Suprapubic skin (tissue), 4 donors: Measurements from ENCODE around the gene CHN1. TPM values are rescaled to one million over a fixed set of nuclear protein-coding genes. Genes with fewer than 3 reads are reported as not detected.
A peak's percentile ranks its signal among the peaks of the same experiment; 100 is the strongest.

Experiments used
- DNase-seq, 2 donors: peaks; one replicate each; pipeline ENCODE4 v3.0.0-alpha.2; 2019; ENCODE audit warnings: low spot score in 2 of 2
- H3K27ac ChIP-seq: fragments of 200-600 bp; sonication (generic); one replicate; pipeline ENCODE4 v1.5.1; 2019
- H3K27me3 ChIP-seq: fragments of 200-600 bp; sonication (generic); one replicate; pipeline ENCODE4 v1.5.1; 2019
- H3K36me3 ChIP-seq: fragments of 200-600 bp; sonication (generic); one replicate; pipeline ENCODE4 v1.5.1; 2019
- H3K4me1 ChIP-seq: fragments of 200-600 bp; sonication (generic); one replicate; pipeline ENCODE4 v1.5.1; 2019
- H3K4me3 ChIP-seq: fragments of 200-600 bp; sonication (generic); one replicate; pipeline ENCODE4 v1.5.1; 2019; ENCODE audit warnings: mild to moderate bottlenecking
- H3K9me3 ChIP-seq: fragments of 200-600 bp; sonication (generic); one replicate; pipeline ENCODE4 v1.5.1; 2019
- CTCF ChIP-seq, 2 donors: fragments of 200-600 bp in 1 of 2; fragments of 450-650 bp in 1 of 2; sonication (generic) in 1 of 2; IDR thresholded peaks; one replicate each; pipeline ENCODE4 v1.5.1; 2016 to 2019; ENCODE audit warnings: antibody characterized with exemption in 2 of 2, mild to moderate bottlenecking in 1 of 2, moderate library complexity in 1 of 2
- EP300 ChIP-seq: sonication (generic); formaldehyde crosslinking; IDR thresholded peaks from one replicate; pipeline ENCODE4 v1.6.1; 2017; ENCODE audit warnings: antibody characterized with exemption
- POLR2A ChIP-seq, 2 donors: fragments of 450-650 bp; IDR thresholded peaks; one replicate each; pipeline ENCODE4 v1.6.1; 2017; ENCODE audit warnings: antibody characterized with exemption in 2 of 2, mild to moderate bottlenecking in 2 of 2, moderate library complexity in 2 of 2
- POLR2AphosphoS5 ChIP-seq, 3 donors: sonication (generic); formaldehyde crosslinking; IDR thresholded peaks; one replicate each; pipeline ENCODE4 v1.6.1; 2017; ENCODE audit warnings: antibody characterized with exemption in 3 of 3
- WGBS: methylation state at CpG from one replicate; pipeline ENCODE4 v1.1.5; 2018; 5-methylcytosine and 5-hydroxymethylcytosine counted together
- total RNA-seq, 4 donors: library from RNA; depleted of rRNA; stranded (reverse); fragments of >200 nt; gene quantifications; one replicate each; pipeline ENCODE4 v1.1.0, GENCODE V29; 2016

Gene CHN1
- total RNA-seq, 4 donors from 2014 or later: 1.6 to 4.9 (median 3.6) TPM

GRCh38 chr2:174827371-174828369, 177.5 kb downstream of the CHN1 start:
- H3K4me1 ChIP-seq: peaks cover 11% of the 10 kb centered on the region
- H3K27ac ChIP-seq: peak overlapping the region; percentile 49
- H3K4me3 ChIP-seq: no peak overlapping the region
- H3K27me3 ChIP-seq: no peaks in the 10 kb centered on the region
- no peaks in the 10 kb centered on the region for H3K9me3 ChIP-seq
- no peak for DNase-seq
- WGBS: 53% methylated on average over 9 of the region's 9 CpGs
- no peaks in the 10 kb centered on the region for H3K36me3 ChIP-seq
- TF ChIP-seq POLR2A (IDR thresholded peaks at IDR 0.05): no peak
- no peak for TF ChIP-seq EP300
- no peak for TF ChIP-seq POLR2AphosphoS5 (IDR thresholded peaks at IDR 0.05)
- no peak for TF ChIP-seq CTCF (IDR thresholded peaks at IDR 0.05)

GRCh38 chr2:174826051-174826450, 179.1 kb downstream of the CHN1 start:
- TF ChIP-seq POLR2AphosphoS5 (IDR thresholded peaks at IDR 0.05): no peak
- TF ChIP-seq CTCF (IDR thresholded peaks at IDR 0.05): no peak
- TF ChIP-seq POLR2A (IDR thresholded peaks at IDR 0.05): no peak
- TF ChIP-seq EP300: no peak
- Histone ChIP-seq H3K27me3 (no peaks in the 10 kb centered on the region), H3K9me3 (no peaks in the 10 kb centered on the region), H3K27ac (no peak overlapping the region), H3K4me1 (peaks cover 11% of the 10 kb centered on the region), H3K4me3 (no peak overlapping the region), H3K36me3 (no peaks in the 10 kb centered on the region)
- DNase-seq: no peak
- 54% methylated on average over 2 of the region's 2 CpGs for WGBS

GRCh38 chr2:174824068-174824467, 181.1 kb downstream of the CHN1 start:
- Histone ChIP-seq H3K4me1 (peaks cover 11% of the 10 kb centered on the region), H3K27me3 (no peaks in the 10 kb centered on the region), H3K27ac (no peak overlapping the region), H3K9me3 (no peaks in the 10 kb centered on the region), H3K4me3 (no peak overlapping the region), H3K36me3 (no peaks in the 10 kb centered on the region)
- no peak for DNase-seq
- TF ChIP-seq CTCF (IDR thresholded peaks at IDR 0.05): no peak
- no peak for TF ChIP-seq EP300
- no peak for TF ChIP-seq POLR2AphosphoS5 (IDR thresholded peaks at IDR 0.05)
- TF ChIP-seq POLR2A (IDR thresholded peaks at IDR 0.05): no peak

- no peak overlapping the region for H3K27ac ChIP-seq
- DNase-seq: no peak
- WGBS: 84% methylated on average over 4 of the region's 4 CpGs
- no peaks in the 10 kb centered on the region for H3K9me3 ChIP-seq
- no peak overlapping the region for H3K4me3 ChIP-seq
- H3K27me3 ChIP-seq: no peaks in the 10 kb centered on the region
- H3K36me3 ChIP-seq: no peaks in the 10 kb centered on the region
- no peaks in the 10 kb centered on the region for H3K4me1 ChIP-seq
- TF ChIP-seq EP300 (no peak), POLR2AphosphoS5 (IDR thresholded peaks at IDR 0.05) (no peak), CTCF (IDR thresholded peaks at IDR 0.05) (no peak), POLR2A (IDR thresholded peaks at IDR 0.05) (no peak)
Observed at GRCh38 chr2:174821628-174822027, 183.6 kb downstream of the CHN1 start.

GRCh38 chr2:174820361-174820760, 184.8 kb downstream of the CHN1 start:
- WGBS: 97% methylated on average over 6 of the region's 6 CpGs
- no peaks in the 10 kb centered on the region for H3K9me3 ChIP-seq
- no peaks in the 10 kb centered on the region for H3K27me3 ChIP-seq
- TF ChIP-seq POLR2AphosphoS5 (IDR thresholded peaks at IDR 0.05) (no peak), POLR2A (IDR thresholded peaks at IDR 0.05) (no peak), CTCF (IDR thresholded peaks at IDR 0.05) (no peak), EP300 (no peak)
- DNase-seq: no peak
- no peaks in the 10 kb centered on the region for H3K4me1 ChIP-seq
- H3K36me3 ChIP-seq: no peaks in the 10 kb centered on the region
- H3K27ac ChIP-seq: no peak overlapping the region
- H3K4me3 ChIP-seq: no peak overlapping the region
